H1 (cell line): ENCODE measurements around the gene TSPAN17.

Experiments
- CHD1 ChIP-seq: IDR thresholded peaks from 2 replicates; pipeline ENCODE4 v1.6.1; 2012; ENCODE audit warnings: low read depth, low read length, improper control_type of control experiment
- MAFK ChIP-seq: IDR thresholded peaks from 2 replicates; pipeline ENCODE4 v1.6.1; 2012; ENCODE audit warnings: low read depth, mild to moderate bottlenecking, improper control_type of control experiment, low read length
- RFX5 ChIP-seq: IDR thresholded peaks from 2 replicates; pipeline ENCODE4 v1.6.1; 2011; ENCODE audit warnings: low read depth, low read length, improper control_type of control experiment, borderline replicate concordance
- SIN3A ChIP-seq, 2 experiments: IDR thresholded peaks in 1 of 2; conservative IDR thresholded peaks in 1 of 2; 2 replicates each; pipeline ENCODE4 v1.6.1; 2011 to 2012; ENCODE audit warnings: low read length in 2 of 2, improper control_type of control experiment in 1 of 2, low read depth in 1 of 2, mild to moderate bottlenecking in 1 of 2
- TF ChIP-seq, protein P1 (sequence below), 3 experiments: IDR thresholded peaks; 1 replicate in 2 of 3; 2 replicates in 1 of 3; pipeline versions ENCODE4 v1.5.1 to v1.6.1; 2011; ENCODE audit warnings: low read length in 3 of 3, mild to moderate bottlenecking in 3 of 3, inconsistent platforms in 2 of 3, low read depth in 1 of 3, moderate library complexity in 1 of 3; ENCODE audit not compliant: insufficient read depth in 1 of 3; ENCODE audit errors: control extremely low read depth in 1 of 3

DNA sequence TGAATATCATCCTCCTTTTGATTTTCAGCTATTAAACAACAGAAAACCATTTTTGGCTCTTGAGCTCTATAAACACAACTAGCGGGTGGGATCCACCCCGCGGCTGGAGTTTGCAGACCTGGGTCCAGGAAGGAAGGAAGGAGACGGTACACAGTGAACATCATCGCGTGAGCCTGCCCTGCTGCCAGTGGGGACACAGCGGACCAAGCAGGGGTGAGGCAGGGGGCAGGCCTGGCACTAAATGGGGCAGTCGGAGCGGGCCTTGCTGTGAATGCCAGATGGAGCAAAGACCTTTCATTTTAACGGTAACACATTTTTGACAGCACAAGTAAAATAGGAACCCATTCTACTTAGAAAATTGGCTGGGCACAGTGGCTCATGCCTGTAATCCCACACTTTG, 14.4 kb downstream of the TSPAN17 start:
- TF ChIP-seq RFX5: no peak
- TF ChIP-seq, protein P1, sequence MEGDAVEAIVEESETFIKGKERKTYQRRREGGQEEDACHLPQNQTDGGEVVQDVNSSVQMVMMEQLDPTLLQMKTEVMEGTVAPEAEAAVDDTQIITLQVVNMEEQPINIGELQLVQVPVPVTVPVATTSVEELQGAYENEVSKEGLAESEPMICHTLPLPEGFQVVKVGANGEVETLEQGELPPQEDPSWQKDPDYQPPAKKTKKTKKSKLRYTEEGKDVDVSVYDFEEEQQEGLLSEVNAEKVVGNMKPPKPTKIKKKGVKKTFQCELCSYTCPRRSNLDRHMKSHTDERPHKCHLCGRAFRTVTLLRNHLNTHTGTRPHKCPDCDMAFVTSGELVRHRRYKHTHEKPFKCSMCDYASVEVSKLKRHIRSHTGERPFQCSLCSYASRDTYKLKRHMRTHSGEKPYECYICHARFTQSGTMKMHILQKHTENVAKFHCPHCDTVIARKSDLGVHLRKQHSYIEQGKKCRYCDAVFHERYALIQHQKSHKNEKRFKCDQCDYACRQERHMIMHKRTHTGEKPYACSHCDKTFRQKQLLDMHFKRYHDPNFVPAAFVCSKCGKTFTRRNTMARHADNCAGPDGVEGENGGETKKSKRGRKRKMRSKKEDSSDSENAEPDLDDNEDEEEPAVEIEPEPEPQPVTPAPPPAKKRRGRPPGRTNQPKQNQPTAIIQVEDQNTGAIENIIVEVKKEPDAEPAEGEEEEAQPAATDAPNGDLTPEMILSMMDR (IDR thresholded peaks at IDR 0.05; ENCODE audit: control extremely low read depth in 1 of 3, insufficient read depth in 1 of 3, low read depth in 1 of 3, low read length in 3 of 3): no peak
- no peak for TF ChIP-seq MAFK
- TF ChIP-seq SIN3A (conservative IDR thresholded peaks at IDR 0.05 in 1 of 2, IDR thresholded peaks at IDR 0.05 in 1 of 2; ENCODE audit: low read depth in 1 of 2, low read length in 2 of 2): no peak
- TF ChIP-seq CHD1: no peak
